DND-41 (cell line): ENCODE data around the gene CRY2.

Experiments
- CTCF ChIP-seq: IDR thresholded peaks from 2 replicates; pipeline ENCODE4 v1.5.1; 2012; ENCODE audit warnings: borderline replicate concordance, low read length, moderate library complexity, mild to moderate bottlenecking; ENCODE audit not compliant: poor library complexity, severe bottlenecking; ENCODE audit errors: extremely low read depth
- EZH2 ChIP-seq: IDR thresholded peaks from 3 replicates; pipeline ENCODE4 v1.6.1; 2012; ENCODE audit warnings: borderline replicate concordance, low read depth, mild to moderate bottlenecking, moderate library complexity, low read length, inconsistent platforms; ENCODE audit not compliant: severe bottlenecking

- TF ChIP-seq CTCF = no peak
- TF ChIP-seq EZH2 = no peak
These were observed 8.0 kb downstream of the CRY2 start for GRCh38 chr11:45855308-45855707.
